HEK293 (cell line): Measurements from ENCODE around the gene BPNT1.

Experiments used
- CTCF ChIP-seq: fragments of 450-650 bp; formaldehyde crosslinking; IDR thresholded peaks from 2 replicates; pipeline ENCODE4 v1.5.1; 2016; ENCODE audit warnings: missing biosample characterization, missing genetic modification characterization
- SP2 ChIP-seq: fragments of 450-650 bp; formaldehyde crosslinking; IDR thresholded peaks from 2 replicates; pipeline ENCODE4 v1.5.1; 2016; ENCODE audit warnings: missing biosample characterization, missing genetic modification characterization
- ZNF513 ChIP-seq: fragments of 450-650 bp; IDR thresholded peaks from 2 replicates; pipeline ENCODE4 v1.5.1; 2018; ENCODE audit warnings: missing biosample characterization, missing genetic modification characterization

- TF ChIP-seq CTCF (tag by site-specific recombination) (no peak; the same call in 1 of the 2 replicates), SP2 (tag by site-specific recombination) (peak; percentile 65), ZNF513 (tag by site-specific recombination) (no peak)
Measured at GRCh38 chr1:220094016-220094911, 4.7 kb upstream of the BPNT1 start, which contains the start of gene IARS2.
